Cardiac ventricle fibroblast (primary cell): ENCODE results near the gene DCAF8. TPM values are rescaled to one million over a fixed set of nuclear protein-coding genes. Genes with fewer than 3 reads are reported as not detected.

Experiments
- total RNA-seq: library from RNA; depleted of rRNA; stranded (reverse); fragments of >200 nt; gene quantifications from 2 replicates; pipeline ENCODE4 v1.2.3, GENCODE V29; 2015

DCAF8 gene
- total RNA-seq: 54.7 and 56.3 TPM in 2 replicates

DNA sequence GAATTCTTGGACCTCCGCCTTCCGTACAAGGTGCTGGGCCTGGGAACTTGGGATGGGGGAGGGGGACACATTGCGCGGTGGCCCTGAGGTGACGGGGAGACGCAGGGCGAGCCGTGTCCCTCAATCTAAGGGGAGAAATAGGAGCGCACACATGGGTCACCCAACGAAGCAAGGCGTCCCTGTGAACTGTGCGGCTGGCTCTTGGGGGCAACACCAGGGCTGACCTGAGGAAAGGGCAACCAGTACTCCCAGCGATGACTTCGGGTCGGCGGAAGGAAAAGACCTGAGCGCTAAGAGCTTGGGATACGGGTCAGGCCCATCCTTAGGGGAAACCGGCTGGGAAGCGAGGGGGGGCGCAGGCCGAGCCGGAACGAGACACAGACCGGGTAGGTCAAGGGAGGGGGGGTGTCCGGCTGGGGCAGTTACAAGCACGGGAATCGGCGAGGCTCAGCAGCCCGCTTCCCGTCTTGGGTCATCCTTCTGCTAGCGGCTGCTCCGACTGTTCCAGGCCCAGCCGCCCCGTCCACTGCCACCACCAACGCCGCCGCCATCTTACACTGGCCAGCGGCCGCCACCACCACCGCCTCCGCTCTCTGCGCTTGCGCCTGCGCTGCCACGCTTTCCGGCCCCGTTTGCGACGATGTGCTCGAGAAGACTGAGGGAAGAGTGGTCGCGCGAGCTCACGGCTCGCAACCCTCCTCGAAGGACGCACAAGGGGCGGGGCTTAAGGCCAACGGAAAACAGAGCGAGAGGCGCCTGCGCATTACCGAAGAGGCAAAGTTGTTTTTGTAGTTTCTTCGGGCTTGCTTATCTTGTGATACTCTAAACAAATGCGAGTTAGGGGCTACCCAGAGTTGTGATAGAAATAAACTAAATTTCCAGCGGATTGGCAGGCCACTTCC is at the start of gene DCAF8:
Gene DCAF8 (minus strand): TSS at position 657 of the 902 bp plus-strand sequence. CDS start 18,541 bp downstream, outside the sequence.

DNA sequence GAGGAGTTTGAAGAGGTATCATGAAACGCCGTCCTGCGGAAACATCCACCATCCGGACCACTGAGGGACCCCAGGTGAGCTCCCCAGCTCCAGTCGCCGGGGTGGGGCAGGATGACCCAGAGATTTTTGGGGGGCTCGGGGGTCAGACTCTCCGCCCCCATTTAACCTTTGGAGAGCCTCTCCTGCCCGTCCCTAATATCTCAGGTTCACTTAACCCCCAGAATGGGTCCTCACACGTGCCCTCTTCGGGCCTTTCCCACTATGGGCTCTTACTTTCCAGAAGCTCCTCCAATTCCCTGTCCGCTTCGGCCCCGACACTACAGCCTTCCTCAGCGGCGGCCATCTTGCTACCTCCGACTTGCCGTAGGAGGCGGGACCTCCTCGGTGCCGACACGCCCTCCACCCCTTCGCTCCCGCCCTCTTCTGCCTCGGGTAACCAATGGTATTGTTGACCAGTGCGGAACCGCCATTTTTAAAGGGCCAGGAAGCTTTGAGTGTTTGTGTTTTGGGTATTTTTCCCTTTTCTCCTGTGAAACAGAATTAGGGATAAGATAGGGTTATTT is 22.5 kb upstream of the DCAF8 start, which contains the start of gene PEX19:
Gene PEX19 (minus strand): TSS at position 352 of the 563 bp plus-strand sequence. CDS start 9 bp downstream, at position 343.

DNA sequence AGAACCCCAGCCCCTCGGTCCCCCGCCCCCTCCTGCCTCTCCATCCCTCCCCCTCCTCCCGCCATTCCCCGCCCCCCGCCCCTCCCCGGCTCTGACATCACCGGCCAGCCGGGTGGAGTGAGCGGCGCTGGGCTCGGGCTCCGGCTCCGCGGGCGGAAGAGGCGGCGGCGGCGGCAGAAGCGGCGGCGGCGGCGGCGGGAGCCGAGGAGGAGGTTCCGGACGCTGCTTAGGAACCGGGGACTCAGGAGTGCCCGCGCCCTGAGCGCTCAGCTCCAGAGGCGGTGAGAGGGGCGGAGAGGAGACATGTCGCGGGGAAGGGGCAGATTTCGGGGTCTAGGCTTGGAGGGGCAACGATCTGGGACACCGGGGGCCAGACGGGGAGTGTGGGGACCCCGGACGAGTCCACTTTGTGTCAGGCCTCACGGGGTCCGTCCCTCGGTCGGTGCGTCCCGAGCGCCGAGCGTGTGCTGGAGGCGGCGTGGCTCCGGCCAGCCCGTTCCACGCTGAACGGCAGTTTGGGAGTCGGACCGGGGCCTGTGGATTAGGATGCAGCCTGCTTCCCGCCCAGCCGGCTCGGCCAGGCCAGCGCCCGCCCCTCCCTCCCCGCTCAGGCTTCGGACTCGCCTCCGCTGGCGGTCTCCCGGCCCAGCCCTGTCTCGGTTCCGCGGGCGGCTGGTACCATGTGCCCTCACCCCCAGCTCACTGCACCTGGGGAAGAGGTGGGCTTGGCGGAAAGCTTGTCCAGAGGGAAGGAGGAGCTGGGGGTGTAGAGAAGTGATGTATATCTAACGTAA is 56.9 kb downstream of the DCAF8 start, which contains the start of gene PEA15:
Gene PEA15 (plus strand): TSS at position 143 of the 794 bp plus-strand sequence. CDS start 6,161 bp downstream, outside the sequence.

GRCh38 chr1:160189649-160190625 is 72.4 kb downstream of the DCAF8 start, which contains the start of gene CASQ1:
CASQ1 (plus strand) TSS chr1:160190575; CDS start chr1:160190752, 177 bp downstream.

Other genes with a start within 250 kb of the DCAF8 start
- gene PIGM, start 230.6 kb downstream of the DCAF8 start, total RNA-seq: 2.3 and 4.0 TPM in 2 replicates
- gene KCNJ10, start 192.4 kb downstream of the DCAF8 start, total RNA-seq: not detected in 2 replicates
- not detected in 2 replicates for gene KCNJ9, start 181.0 kb downstream of the DCAF8 start, total RNA-seq
- 10.4 and 11.4 TPM in 2 replicates for gene IGSF8, start 163.9 kb downstream of the DCAF8 start, total RNA-seq
- gene ATP1A2, start 146.8 kb downstream of the DCAF8 start, total RNA-seq: 1.4 and 1.8 TPM in 2 replicates
- not detected in 2 replicates for gene ATP1A4, start 110.9 kb downstream of the DCAF8 start, total RNA-seq
- gene CASQ1, start 72.0 kb downstream of the DCAF8 start, total RNA-seq: not detected in 2 replicates
- 81.7 and 87.2 TPM in 2 replicates for gene PEA15, start 57.2 kb downstream of the DCAF8 start, total RNA-seq
- gene PEX19, start 22.6 kb upstream of the DCAF8 start, total RNA-seq: 47.3 and 56.5 TPM in 2 replicates
- 165 and 166 TPM in 2 replicates for gene COPA, start 80.7 kb upstream of the DCAF8 start, total RNA-seq
- gene NCSTN, start 80.8 kb upstream of the DCAF8 start, total RNA-seq: 75.6 and 89.0 TPM in 2 replicates
- gene NHLH1, start 104.5 kb upstream of the DCAF8 start, total RNA-seq: not detected in 2 replicates
- gene VANGL2, start 138.0 kb upstream of the DCAF8 start, total RNA-seq: 0.20 and 1.6 TPM in 2 replicates